CD4-positive, alpha-beta T cell treated with Interleukin-17A for 1 hour (primary cell): ENCODE data around the gene EVI2B.
"Not testable (repeated sequence)": the region's sequence is repeated elsewhere in the genome, so short reads cannot be mapped to it uniquely, and the experiment has no call there.

ENCODE experiments used
- DNase-seq: peaks from one replicate; pipeline ENCODE4 v3.0.0-alpha.2; 2020

Gene EVI2B

GRCh38 chr17:31313982-31314781 is at the start of gene EVI2B:
EVI2B (minus strand) TSS chr17:31314054; CDS start chr17:31305609, 8,445 bp downstream.
- DNase-seq = peak; percentile 70

GRCh38 chr17:31357839-31358394 is 44.1 kb upstream of the EVI2B start:
- no peak for DNase-seq

- DNase-seq = no peak
These were observed 43.2 kb upstream of the EVI2B start for GRCh38 chr17:31357091-31357490.

GRCh38 chr17:31355935-31356334 is 42.1 kb upstream of the EVI2B start:
- DNase-seq = no peak

GRCh38 chr17:31349454-31349853 is 35.6 kb upstream of the EVI2B start:
- no peak for DNase-seq

GRCh38 chr17:31345191-31345747 is 31.4 kb upstream of the EVI2B start:
- DNase-seq = not testable (repeated sequence)

- DNase-seq = no peak
These were observed 26.2 kb upstream of the EVI2B start for GRCh38 chr17:31339906-31340661.

- DNase-seq = no peak
These were observed 15.4 kb upstream of the EVI2B start for GRCh38 chr17:31329221-31329620.

GRCh38 chr17:31328160-31328535 is 14.3 kb upstream of the EVI2B start:
- DNase-seq = no peak

- DNase-seq = no peak
These were observed 13.8 kb upstream of the EVI2B start for GRCh38 chr17:31327534-31328159.

GRCh38 chr17:31323551-31323950 is 9.7 kb upstream of the EVI2B start:
- DNase-seq = no peak

- DNase-seq = peak; percentile 67
These were observed 8.1 kb upstream of the EVI2B start for GRCh38 chr17:31321966-31322365.

- DNase-seq = peak; percentile 93
These were observed 7.6 kb upstream of the EVI2B start, which contains the start of gene EVI2A for GRCh38 chr17:31321481-31321880. EVI2A (minus strand) TSS chr17:31321622; CDS start chr17:31319013, 2,609 bp downstream.

GRCh38 chr17:31320791-31321190 is 6.9 kb upstream of the EVI2B start:
- peak; percentile 53 for DNase-seq

- DNase-seq = peak; percentile 56
These were observed 6.4 kb upstream of the EVI2B start for GRCh38 chr17:31320241-31320640.

GRCh38 chr17:31318851-31319661 is 5.2 kb upstream of the EVI2B start:
- peak; percentile 72 for DNase-seq

GRCh38 chr17:31318298-31318801 is 4.5 kb upstream of the EVI2B start:
- DNase-seq = peak; percentile 80

- no peak for DNase-seq
These were observed 887 bp upstream of the EVI2B start for GRCh38 chr17:31314782-31315100.

GRCh38 chr17:31312223-31312622 is 1.6 kb downstream of the EVI2B start:
- DNase-seq = peak; percentile 63

GRCh38 chr17:31311526-31311925 is 2.3 kb downstream of the EVI2B start:
- DNase-seq = peak; percentile 28

- DNase-seq = peak; percentile 37
These were observed 3.0 kb downstream of the EVI2B start for GRCh38 chr17:31310886-31311285.

GRCh38 chr17:31310260-31310659 is 3.6 kb downstream of the EVI2B start:
- peak; percentile 86 for DNase-seq
